ENCODE results near the gene LRATD1. TPM values are rescaled to one million over a fixed set of nuclear protein-coding genes. Genes with fewer than 3 reads are reported as not detected.

Gene LRATD1
- total and polyA plus RNA-seq, 9 donors: 7.4 to 23.4 (median 11.6) TPM

DNA sequence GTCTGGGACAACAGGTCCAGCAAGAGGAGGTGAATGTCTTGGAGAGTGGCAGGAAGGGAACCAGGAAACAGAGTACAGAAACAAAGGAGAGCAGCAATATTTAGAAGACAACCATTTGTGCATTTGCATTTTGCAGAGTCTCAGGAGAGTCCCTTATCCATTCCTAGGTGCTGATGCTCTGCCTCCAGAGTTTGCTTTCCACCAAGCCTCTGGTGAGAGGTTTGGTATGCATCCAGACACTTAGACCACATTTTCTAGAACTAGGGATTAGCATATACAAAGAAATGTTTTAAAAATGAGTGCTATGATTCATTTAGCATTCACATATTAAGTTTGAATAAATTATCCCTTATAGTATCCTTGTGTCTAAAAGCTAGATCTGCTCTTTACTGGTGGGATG is 18.5 kb upstream of the LRATD1 start:
- H3K4me3 ChIP-seq: no peak overlapping the region
- DNase-seq: no peak
- H3K9me3 ChIP-seq: no peaks in the 10 kb centered on the region
- H3K27ac ChIP-seq: no peak overlapping the region
- H3K36me3 ChIP-seq: no peaks in the 10 kb centered on the region
- H3K27me3 ChIP-seq: no peaks in the 10 kb centered on the region
- intact Hi-C loops (cut with DNase I): no loop called here
- TF ChIP-seq POLR2A (IDR thresholded peaks at IDR 0.05) (no peak), EP300 (IDR thresholded peaks at IDR 0.05) (no peak)
- TF ChIP-seq, protein P1, sequence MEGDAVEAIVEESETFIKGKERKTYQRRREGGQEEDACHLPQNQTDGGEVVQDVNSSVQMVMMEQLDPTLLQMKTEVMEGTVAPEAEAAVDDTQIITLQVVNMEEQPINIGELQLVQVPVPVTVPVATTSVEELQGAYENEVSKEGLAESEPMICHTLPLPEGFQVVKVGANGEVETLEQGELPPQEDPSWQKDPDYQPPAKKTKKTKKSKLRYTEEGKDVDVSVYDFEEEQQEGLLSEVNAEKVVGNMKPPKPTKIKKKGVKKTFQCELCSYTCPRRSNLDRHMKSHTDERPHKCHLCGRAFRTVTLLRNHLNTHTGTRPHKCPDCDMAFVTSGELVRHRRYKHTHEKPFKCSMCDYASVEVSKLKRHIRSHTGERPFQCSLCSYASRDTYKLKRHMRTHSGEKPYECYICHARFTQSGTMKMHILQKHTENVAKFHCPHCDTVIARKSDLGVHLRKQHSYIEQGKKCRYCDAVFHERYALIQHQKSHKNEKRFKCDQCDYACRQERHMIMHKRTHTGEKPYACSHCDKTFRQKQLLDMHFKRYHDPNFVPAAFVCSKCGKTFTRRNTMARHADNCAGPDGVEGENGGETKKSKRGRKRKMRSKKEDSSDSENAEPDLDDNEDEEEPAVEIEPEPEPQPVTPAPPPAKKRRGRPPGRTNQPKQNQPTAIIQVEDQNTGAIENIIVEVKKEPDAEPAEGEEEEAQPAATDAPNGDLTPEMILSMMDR (IDR thresholded peaks at IDR 0.05): no peak
- H3K4me1 ChIP-seq (ENCODE audit: insufficient read depth): no peaks in the 10 kb centered on the region

DNA sequence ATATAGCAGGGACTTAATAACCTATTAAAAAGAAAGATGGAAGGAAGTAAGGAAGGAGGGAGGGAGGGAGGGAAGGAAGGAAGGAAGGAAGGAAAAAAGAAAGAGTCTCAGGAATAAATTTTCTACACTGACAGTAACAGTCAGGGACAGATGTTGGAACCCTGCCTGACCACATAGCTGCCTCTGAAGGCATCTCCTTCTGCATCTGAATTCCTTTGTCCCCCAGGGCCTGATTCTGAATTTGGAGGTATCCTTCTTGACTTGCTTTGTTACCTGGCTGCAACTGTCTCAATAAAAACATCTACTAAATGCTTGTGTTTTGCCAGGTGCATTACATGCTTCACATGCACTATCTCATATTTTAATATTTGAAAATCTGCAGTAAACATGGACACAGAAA is 17.4 kb upstream of the LRATD1 start:
- Histone ChIP-seq H3K27me3 (no peaks in the 10 kb centered on the region), H3K27ac (no peak overlapping the region), H3K4me3 (no peak overlapping the region), H3K4me1 (ENCODE audit: insufficient read depth) (no peaks in the 10 kb centered on the region), H3K9me3 (no peaks in the 10 kb centered on the region), H3K36me3 (no peaks in the 10 kb centered on the region)
- TF ChIP-seq EP300 (IDR thresholded peaks at IDR 0.05): no peak
- TF ChIP-seq, protein P1 (IDR thresholded peaks at IDR 0.05): no peak
- intact Hi-C loops (cut with DNase I): no loop called here
- DNase-seq: no peak

DNA sequence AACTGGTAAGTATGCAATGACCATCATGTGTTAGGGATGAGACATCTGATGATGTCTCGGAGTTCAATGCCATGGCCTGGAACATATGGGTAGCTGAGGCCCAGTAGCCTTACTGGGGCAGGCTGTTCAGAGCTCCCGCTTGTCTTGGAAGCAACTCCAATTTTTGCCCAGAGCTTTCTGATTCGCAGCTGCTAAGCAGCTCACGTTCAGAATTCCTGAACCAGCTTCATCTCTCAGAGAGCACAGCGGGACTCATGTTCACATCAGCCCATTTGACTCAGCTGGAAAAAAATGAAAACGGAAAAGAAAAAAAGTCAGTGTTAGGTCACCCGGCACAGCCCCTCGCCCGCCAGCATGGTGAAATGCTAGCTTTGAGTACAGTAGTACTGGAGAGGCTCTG is 16.8 kb upstream of the LRATD1 start:
- TF ChIP-seq EP300 (IDR thresholded peaks at IDR 0.05) (no peak), POLR2A (IDR thresholded peaks at IDR 0.05) (no peak)
- TF ChIP-seq, protein P1 (IDR thresholded peaks at IDR 0.05): no peak
- no peak for DNase-seq
- intact Hi-C loops (cut with DNase I): no loop called here
- no peaks in the 10 kb centered on the region for H3K36me3 ChIP-seq
- no peak overlapping the region for H3K4me3 ChIP-seq
- no peaks in the 10 kb centered on the region for H3K27me3 ChIP-seq
- H3K4me1 ChIP-seq (ENCODE audit: insufficient read depth): no peaks in the 10 kb centered on the region
- no peaks in the 10 kb centered on the region for H3K9me3 ChIP-seq
- H3K27ac ChIP-seq: no peak overlapping the region
- 72 to 76% (median 74%) methylated on average over 9 of the region's 9 CpGs for WGBS, 3 donors

DNA sequence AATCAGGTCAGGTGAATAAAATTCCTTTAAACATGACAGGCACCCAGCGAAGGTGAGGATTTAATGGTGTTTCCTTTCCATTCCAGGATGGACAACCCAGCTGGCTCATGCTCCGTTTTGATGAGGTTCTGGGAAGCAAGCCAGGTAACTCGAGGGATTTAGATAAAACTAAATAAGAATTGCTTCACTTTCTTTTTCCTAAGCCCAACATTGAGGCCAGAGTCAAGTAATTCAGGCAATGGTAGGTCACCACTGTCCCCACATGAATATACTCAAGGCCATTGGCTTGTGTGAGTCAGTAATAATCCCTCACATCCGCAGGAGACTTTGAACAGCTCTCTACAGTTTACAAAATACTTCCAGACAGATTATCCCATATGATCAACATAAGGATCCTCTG is 16.2 kb upstream of the LRATD1 start:
- no peak overlapping the region for H3K4me3 ChIP-seq
- WGBS, 3 donors: 10 to 15% (median 11%) methylated on average over 4 of the region's 4 CpGs
- H3K36me3 ChIP-seq: no peaks in the 10 kb centered on the region
- TF ChIP-seq EP300 (IDR thresholded peaks at IDR 0.05) (no peak), POLR2A (IDR thresholded peaks at IDR 0.05) (no peak)
- TF ChIP-seq, protein P1 (IDR thresholded peaks at IDR 0.05): no peak
- no peaks in the 10 kb centered on the region for H3K4me1 ChIP-seq (ENCODE audit: insufficient read depth)
- H3K27ac ChIP-seq: no peak overlapping the region
- DNase-seq: peak in 4 of 5 donors; percentile 17 to 35 (median 26)
- no peaks in the 10 kb centered on the region for H3K27me3 ChIP-seq
- H3K9me3 ChIP-seq: no peaks in the 10 kb centered on the region
- intact Hi-C loops (cut with DNase I): no loop called here

DNA sequence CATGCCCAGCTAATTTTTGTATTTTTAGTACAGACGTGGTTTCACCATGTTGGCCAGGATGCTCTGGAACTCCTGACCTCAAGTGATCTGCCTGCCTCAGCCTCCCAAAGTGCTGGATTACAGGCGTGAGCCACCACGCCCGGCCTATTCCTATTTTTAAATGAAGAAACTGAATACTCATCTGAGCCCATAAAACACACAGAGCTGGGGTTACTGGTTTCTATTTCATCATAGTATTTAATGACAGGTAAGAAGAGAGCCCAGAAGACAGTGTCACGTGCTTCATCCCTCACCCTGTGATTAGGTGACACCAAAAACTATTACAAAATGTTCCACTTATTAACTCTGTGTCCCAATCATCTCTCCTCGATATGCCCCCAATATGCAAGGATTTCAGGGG is 15.6 kb upstream of the LRATD1 start:
- no peak overlapping the region for H3K4me3 ChIP-seq
- no peaks in the 10 kb centered on the region for H3K4me1 ChIP-seq (ENCODE audit: insufficient read depth)
- no peaks in the 10 kb centered on the region for H3K27me3 ChIP-seq
- no peak overlapping the region for H3K27ac ChIP-seq
- H3K9me3 ChIP-seq: no peaks in the 10 kb centered on the region
- H3K36me3 ChIP-seq: no peaks in the 10 kb centered on the region
- WGBS, 3 donors: 90 to 96% (median 94%) methylated on average over 6 of the region's 6 CpGs
- no peak for DNase-seq
- intact Hi-C loops (cut with DNase I): no loop called here
- no peak for TF ChIP-seq POLR2A (IDR thresholded peaks at IDR 0.05)
- no peak for TF ChIP-seq EP300 (IDR thresholded peaks at IDR 0.05)
- TF ChIP-seq, protein P1 (IDR thresholded peaks at IDR 0.05): no peak
